Hematopoietic multipotent progenitor cell treated with erythropoietin and hydrocortisone succinate and interleukin-3 and kit ligand, for 6 days (in vitro differentiated cells): ENCODE results near the gene FTH1.

Source experiments
- DNase-seq: peaks from one replicate; pipeline ENCODE4 v3.0.0-alpha.2; 2015

The FTH1 gene

GRCh38 chr11:61947486-61948210, 19.8 kb downstream of the FTH1 start:
- peak; percentile 94 for DNase-seq

DNA sequence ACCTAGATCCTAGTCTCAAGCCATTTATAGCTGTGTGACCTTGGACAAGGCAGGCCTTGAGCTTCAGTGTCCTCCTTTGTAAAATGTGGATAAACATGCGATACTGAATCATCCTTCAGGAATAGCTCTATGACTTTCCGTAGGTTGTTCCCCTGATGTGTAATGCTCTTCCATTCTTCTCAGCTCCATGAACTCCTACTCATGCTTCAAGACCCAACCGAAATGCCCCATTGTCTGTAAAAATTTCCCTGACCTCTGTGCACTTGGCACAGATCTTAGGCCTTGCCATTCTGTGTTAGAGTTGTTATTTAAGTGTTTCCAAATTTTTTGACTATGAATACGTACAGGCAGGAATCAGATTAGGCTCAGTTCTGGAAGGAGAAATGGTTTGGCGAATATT, 20.5 kb downstream of the FTH1 start:
- no peak for DNase-seq

GRCh38 chr11:61945191-61945590, 22.2 kb downstream of the FTH1 start:
- DNase-seq, result no peak

- DNase-seq, result no peak
Measured at GRCh38 chr11:61940466-61940865, 27.0 kb downstream of the FTH1 start.

DNA sequence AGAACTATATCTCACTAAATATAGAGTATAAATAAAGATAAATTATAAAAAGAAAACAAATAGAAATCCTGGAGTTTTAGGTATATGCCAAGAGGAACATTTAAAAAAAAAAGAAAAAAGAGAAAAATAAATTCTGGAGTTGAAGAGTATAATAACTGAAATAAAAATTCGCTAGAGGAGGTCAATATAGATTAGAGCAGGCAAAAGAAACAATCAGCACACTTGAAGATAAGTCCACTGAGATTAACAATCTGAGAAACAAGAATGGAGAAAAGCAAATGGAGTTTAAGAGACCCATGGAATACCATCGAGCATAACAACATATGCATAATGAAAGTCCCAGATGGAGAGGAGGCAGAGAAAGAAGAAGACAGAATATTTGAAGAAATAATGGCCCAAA, 31.6 kb downstream of the FTH1 start:
- DNase-seq, result no peak

DNA sequence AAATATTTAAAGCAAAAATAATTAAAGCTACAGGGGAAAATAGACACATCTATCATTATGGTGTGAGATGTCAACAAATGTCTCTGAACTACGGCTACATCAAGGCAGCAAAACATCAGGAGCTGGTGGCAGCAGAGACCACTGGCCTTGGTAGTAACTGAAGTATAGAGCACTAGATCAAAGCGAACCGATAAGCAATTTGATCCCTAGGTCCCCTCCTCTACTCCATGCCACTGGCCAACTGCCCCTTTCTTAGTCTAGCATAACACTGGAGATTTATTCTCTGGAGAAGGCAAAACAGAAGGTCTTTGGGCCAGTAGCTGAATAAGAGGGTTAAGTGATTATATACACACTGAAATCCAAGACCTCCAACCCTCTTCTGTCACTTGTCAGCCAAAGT, 36.5 kb downstream of the FTH1 start:
- DNase-seq, result no peak

- no peak for DNase-seq
Measured at GRCh38 chr11:61928606-61929005, 38.8 kb downstream of the FTH1 start.

DNA sequence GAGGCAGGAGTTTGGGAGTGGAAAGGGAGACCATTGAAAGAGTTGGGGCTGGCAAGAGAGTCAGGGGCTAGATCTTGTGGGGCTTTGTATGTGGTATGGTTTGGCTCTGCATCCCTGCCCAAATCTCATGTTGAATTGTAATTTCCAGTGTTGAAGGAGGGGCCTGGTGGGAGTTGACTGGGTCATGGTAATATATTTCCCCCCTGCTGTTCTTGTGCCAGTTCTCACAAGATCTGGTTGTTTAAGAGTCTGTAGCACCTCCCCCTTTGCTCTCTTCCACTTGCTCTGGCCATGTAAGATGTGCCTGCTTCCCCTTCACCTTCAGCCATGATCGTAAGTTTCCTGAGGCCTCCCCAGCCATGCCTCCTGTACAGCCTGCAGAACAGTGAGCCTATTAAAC, 39.9 kb downstream of the FTH1 start:
- no peak for DNase-seq

- no peak for DNase-seq
Measured at GRCh38 chr11:61926235-61926634, 41.2 kb downstream of the FTH1 start.

- no peak for DNase-seq
Measured at GRCh38 chr11:61925736-61926135, 41.7 kb downstream of the FTH1 start.

DNA sequence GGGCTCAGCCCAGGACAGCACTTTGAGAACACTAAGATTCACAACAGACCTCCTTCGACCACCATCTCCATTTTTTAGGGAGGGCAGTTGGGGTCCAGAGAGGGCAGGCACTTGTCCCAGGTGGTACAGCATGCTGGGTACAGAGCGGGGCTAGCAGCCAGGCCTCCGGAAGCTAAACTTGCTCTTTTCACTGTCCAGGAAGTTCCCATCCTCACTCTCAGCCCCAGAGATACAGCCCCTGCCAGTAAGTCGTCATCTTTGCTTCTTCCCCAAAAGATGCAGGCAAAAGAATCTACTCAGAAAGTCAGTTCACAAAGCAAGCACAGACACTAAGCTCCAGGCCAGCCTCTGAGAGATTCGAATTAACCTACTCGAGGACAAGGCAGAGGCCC, 43.4 kb downstream of the FTH1 start:
- no peak for DNase-seq

GRCh38 chr11:61923166-61924063, 44.0 kb downstream of the FTH1 start:
- peak; percentile 90 for DNase-seq

GRCh38 chr11:61922539-61922938, 44.9 kb downstream of the FTH1 start:
- DNase-seq, result peak; percentile 88

GRCh38 chr11:61921446-61921845, 46.0 kb downstream of the FTH1 start:
- DNase-seq, result no peak

DNA sequence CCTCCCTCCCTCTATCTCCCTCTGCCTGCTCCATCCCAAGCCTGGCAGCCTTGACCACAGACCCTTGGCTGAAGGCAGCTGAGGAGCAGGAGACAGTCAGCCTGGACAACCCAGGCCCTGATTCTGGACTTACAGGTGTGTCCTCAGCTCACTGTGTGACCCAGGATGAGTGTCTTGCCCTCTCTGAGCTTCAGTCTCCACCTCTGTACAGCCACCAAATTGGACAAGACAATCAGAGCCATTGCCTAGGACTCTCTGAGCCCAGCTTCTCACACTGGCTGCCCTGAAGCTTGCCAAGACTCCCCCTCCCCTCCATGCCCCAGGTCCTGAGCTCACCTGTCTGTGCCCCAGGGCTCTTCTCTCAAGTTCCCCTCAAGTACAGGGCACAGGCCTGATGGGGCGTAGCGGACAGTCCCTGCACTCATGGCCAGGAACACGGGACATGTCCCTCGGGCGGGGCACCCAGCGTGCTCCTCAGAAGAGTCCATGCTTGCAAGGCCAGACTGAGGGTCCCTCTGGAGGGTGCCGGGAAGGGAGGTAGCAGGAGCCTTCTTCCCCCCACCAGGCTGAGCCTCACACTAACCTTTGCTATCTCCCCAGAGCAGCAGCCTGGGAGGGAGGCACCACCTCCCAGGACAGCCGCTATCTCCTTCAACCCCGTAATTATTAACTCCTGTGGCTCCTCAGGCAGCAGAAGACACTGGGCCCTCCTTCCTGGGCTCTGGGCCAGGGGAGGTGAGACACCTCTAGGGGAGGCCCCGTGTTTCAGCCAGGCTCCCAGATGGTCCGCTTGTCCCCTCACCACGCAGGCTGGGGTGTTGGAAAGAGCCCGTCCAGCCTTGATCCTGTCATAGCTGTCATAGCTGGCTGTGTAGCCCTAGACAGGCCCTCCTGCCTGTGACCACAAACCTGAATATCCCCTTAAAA, 47.5 kb downstream of the FTH1 start:
- peak; percentile 94 for DNase-seq

DNA sequence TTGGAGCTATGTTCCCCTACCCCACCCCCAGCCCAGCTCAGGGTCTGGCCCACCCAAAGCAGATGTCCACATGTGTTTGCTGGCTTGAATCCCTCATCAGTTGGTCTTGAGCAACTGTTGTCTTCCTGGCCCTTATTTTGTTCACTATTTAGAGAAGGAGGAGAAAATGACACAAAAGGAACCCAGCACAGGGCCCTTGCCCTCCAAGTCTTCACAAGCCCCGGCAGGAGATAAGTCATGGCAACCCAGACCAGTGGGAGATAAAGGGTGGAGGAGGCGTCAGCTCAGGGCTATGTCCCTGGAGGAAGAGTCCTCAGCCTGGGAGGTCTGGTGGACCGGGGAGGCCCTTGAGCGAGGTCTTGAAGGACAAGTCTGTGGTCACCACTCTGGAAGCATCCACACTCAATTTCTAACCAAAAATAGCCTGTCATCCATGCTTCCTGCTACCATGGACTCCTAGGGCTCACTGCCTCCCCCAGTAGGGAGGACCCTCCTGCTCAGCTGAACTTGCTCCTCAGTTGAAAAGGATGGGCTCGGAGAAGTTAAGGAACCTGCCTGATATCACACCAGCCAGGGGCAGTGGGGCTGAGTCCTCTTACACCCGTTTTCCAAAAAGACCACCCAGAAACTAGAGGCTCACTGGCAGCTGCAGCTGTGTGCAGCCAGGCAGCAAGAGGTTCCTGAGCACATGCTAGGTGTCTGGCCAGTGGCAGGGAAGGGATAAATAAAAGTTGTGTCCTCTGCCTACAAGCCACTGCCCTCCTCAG, 48.3 kb downstream of the FTH1 start:
- DNase-seq, result peak; percentile 71

- DNase-seq, result no peak
Measured at GRCh38 chr11:61918251-61918937, 49.0 kb downstream of the FTH1 start.

DNA sequence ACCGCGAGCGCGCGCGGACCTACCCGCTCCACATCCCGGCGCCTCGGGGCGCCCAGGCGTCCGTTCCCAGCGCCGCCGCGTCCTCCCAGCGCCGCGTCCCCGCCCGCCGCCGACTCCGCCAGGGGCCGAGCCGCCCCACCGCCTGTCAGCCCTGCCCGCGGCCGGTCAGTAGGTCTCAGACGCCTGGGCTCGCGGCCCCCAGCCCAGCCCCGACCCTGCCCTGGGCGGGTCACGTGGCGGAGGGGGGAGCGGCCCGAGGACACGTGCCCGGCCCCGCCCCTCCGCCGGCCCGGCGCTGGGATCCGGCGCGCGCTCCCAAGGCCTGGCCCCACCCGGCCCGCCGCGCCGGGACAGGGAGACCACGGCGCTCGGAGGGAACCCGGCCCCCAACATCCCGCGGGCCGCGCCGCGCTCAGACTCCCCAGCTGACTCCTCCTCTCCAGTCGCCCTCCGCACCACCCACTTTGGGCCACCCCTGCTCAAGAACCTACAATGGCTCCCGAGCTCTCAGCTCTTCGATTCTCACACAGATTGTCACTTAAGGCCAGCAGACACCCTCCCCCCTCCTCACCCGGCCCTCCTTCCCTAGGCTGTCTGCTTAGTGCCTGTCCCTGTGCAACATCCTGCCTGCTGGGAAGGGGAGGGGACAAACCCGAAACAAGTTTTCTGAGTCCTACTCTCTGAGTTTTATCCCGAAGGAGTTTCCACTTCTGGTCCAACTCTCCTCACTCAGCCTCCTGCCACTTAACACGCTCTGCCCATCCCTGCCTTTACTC, 49.9 kb downstream of the FTH1 start, which contains the start of gene RAB3IL1:
TSS of gene RAB3IL1 (minus strand) at position 233 of the 776 bp plus-strand sequence. CDS start at position 34, 199 bp downstream.
- DNase-seq, result peak; percentile 64

DNA sequence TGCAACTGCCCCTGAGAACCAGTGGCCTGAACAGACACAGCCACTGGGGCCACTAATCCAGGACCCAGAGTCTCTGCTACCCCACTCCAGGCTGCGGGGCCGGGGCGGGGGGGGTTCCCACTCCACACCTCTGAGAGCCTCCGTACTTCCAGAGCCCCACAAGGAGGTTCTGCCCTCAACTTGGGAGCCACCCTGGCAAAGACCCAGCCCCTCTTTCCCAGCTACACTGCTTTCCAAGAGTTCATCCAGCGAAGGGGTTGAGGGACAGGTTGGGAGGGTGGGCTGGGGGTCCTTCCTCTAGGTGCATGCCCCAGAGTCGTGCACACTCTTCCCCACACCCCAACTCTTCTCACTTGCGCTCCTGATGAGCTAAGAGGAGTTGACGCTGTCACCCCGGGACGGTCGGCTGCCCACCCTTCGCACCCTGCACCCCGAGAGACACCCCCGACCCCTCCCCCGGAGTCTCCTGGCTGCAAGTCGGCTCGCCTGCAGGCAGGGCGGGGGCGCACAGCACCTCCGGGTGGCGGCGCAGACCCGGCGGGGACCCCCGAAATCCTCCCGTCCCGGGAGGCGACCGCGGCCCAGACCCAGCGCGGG, 50.6 kb downstream of the FTH1 start:
- no peak for DNase-seq

DNA sequence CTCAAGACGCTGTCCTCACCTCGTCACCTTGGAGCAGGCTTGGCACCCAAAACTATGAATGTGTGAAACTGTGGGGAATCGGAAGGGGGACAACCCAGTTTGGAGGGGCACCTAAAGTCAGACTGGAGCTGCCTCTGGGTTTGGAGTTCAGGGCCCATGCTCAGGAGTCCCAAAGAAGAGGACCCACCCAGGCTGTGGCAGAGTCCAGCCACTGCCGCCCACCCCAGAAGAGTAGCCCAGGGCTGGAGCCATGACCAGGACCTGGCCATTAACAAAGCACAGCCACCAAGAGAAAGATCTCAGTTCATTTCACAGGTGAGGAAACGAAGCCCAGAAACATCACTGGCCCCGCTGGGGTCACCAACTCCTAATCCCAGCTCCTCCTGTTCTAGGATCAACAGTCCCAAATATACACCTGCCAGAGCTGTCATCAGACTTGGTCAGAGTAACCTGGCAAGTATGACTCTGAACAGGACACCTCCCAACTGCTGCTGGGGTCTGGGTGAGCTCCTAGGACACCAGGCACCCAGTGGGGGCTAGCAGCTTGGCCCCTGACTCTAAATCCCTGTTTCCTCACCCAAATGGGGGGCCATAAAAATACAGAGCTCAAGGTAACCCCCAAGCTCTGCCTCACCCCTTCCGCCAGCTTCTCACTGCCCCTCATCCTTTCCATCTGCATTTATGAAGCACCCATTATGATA, 52.8 kb downstream of the FTH1 start:
- no peak for DNase-seq
